GM12878 (cell line): ENCODE data around the gene SSR3. TPM values are rescaled to one million over a fixed set of nuclear protein-coding genes. Genes with fewer than 3 reads are reported as not detected.

Source experiments
- WRNIP1 ChIP-seq: IDR thresholded peaks from 2 replicates; pipeline ENCODE4 v1.6.1; 2011; ENCODE audit warnings: low read depth, low read length, improper control_type of control experiment, borderline replicate concordance
- ZBTB11 ChIP-seq: fragments of 450-650 bp; formaldehyde crosslinking; IDR thresholded peaks from 2 replicates; pipeline ENCODE4 v1.5.0; 2022; ENCODE audit warnings: mild to moderate bottlenecking, missing genetic modification characterization
- ZNF217 ChIP-seq: fragments of 450-650 bp; IDR thresholded peaks from 2 replicates; pipeline ENCODE4 v1.6.1; 2017; ENCODE audit warnings: antibody characterized with exemption, mild to moderate bottlenecking
- polyA plus RNA-seq, 11 experiments: library from polyadenylated mRNA; depleted of rRNA in 4 of 11; unstranded in 6 of 11; stranded (reverse) in 5 of 11; fragments of >200 nt; fragmentation: Nextera tagmentation in 4 of 11; fragmentation: Illumina TruSeq in 1 of 11; extraction: Ambion mirVana in 4 of 11; extraction: Trizol in 1 of 11; gene quantifications; 1 replicate in 1 of 11; 2 replicates in 10 of 11; pipeline versions ENCODE4 v1.2.1 to v1.2.3, GENCODE V29; 2011 to 2016; ENCODE audit warnings: inconsistent platforms in 2 of 11, missing spikeins in 2 of 11, low read depth in 1 of 11
- total RNA-seq, 4 experiments: library from RNA; depleted of rRNA in 3 of 4; stranded (reverse); fragments of >200 nt in 3 of 4; fragmentation: Illumina TruSeq in 1 of 4; extraction: Trizol in 1 of 4; gene quantifications; 2 replicates each; pipeline versions ENCODE4 v1.2.1 to v1.2.3, GENCODE V29; 2013 to 2021
- TF ChIP-seq, protein P1 (sequence below): fragments of 450-650 bp; formaldehyde crosslinking; IDR thresholded peaks from 2 replicates; pipeline ENCODE4 v1.4.0; 2020; ENCODE audit warnings: mild to moderate bottlenecking, moderate library complexity

Gene SSR3
- total and polyA plus RNA-seq, 10 of the 15 experiments (the other 5 are each of a cell fraction or from before 2014, with no cell fraction given), result 133 to 345 (median 191) TPM

- TF ChIP-seq, protein P1, sequence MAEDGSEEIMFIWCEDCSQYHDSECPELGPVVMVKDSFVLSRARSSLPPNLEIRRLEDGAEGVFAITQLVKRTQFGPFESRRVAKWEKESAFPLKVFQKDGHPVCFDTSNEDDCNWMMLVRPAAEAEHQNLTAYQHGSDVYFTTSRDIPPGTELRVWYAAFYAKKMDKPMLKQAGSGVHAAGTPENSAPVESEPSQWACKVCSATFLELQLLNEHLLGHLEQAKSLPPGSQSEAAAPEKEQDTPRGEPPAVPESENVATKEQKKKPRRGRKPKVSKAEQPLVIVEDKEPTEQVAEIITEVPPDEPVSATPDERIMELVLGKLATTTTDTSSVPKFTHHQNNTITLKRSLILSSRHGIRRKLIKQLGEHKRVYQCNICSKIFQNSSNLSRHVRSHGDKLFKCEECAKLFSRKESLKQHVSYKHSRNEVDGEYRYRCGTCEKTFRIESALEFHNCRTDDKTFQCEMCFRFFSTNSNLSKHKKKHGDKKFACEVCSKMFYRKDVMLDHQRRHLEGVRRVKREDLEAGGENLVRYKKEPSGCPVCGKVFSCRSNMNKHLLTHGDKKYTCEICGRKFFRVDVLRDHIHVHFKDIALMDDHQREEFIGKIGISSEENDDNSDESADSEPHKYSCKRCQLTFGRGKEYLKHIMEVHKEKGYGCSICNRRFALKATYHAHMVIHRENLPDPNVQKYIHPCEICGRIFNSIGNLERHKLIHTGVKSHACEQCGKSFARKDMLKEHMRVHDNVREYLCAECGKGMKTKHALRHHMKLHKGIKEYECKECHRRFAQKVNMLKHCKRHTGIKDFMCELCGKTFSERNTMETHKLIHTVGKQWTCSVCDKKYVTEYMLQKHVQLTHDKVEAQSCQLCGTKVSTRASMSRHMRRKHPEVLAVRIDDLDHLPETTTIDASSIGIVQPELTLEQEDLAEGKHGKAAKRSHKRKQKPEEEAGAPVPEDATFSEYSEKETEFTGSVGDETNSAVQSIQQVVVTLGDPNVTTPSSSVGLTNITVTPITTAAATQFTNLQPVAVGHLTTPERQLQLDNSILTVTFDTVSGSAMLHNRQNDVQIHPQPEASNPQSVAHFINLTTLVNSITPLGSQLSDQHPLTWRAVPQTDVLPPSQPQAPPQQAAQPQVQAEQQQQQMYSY (CRISPR knock-in tag), result no peak
- TF ChIP-seq WRNIP1 (no peak), ZNF217 (no peak), ZBTB11 (no peak)
These were observed 41.3 kb downstream of the SSR3 start (continued) for GRCh38 chr3:156513619-156514018.
